IgD-negative memory B cell (primary cell): ENCODE results near the gene ALMS1. TPM values are rescaled to one million over a fixed set of nuclear protein-coding genes. Genes with fewer than 3 reads are reported as not detected.
A peak's percentile ranks its signal among the peaks of the same experiment; 100 is the strongest.

Source experiments
- H3K27ac Mint-ChIP-seq, 3 donors: one replicate each; pipeline ENCODE4 v1.8.0; 2020 to 2022; ENCODE audit warnings: mild to moderate bottlenecking in 3 of 3, mixed read lengths in 3 of 3, moderate library complexity in 1 of 3
- H3K27me3 Mint-ChIP-seq: one replicate; pipeline ENCODE4 v1.8.0; 2021; ENCODE audit warnings: mixed read lengths
- H3K36me3 Mint-ChIP-seq: one replicate; pipeline ENCODE4 v1.8.0; 2020; ENCODE audit warnings: mild to moderate bottlenecking, mixed read lengths
- H3K4me1 Mint-ChIP-seq, 3 donors: one replicate each; pipeline ENCODE4 v1.8.0; 2020 to 2022; ENCODE audit warnings: mixed read lengths in 3 of 3, mild to moderate bottlenecking in 1 of 3
- H3K4me3 Mint-ChIP-seq, 4 donors: one replicate each; pipeline ENCODE4 v1.8.0; 2020 to 2022; ENCODE audit warnings: mild to moderate bottlenecking in 4 of 4, mixed read lengths in 4 of 4, moderate library complexity in 3 of 4
- H3K9me3 Mint-ChIP-seq, 3 donors: one replicate each; pipeline ENCODE4 v1.8.0; 2020 to 2021; ENCODE audit warnings: mixed read lengths in 3 of 3, mild to moderate bottlenecking in 1 of 3
- polyA plus RNA-seq: library from polyadenylated mRNA; unstranded; fragments of 300-500 nt; fragmentation: Illumina TruSeq; gene quantifications from one replicate; pipeline ENCODE4 v1.2.3, GENCODE V29; 2021

Gene ALMS1
- polyA plus RNA-seq, 1 donor from 2014 or later: 2.3 TPM

GRCh38 chr2:73374269-73374668 lies 11.4 kb upstream of the ALMS1 start:
- no peak overlapping the region for H3K4me3 Mint-ChIP-seq
- H3K9me3 Mint-ChIP-seq: peaks cover 0 to 1% (median 0%) of the 10 kb centered on the region in 3 donors
- peaks cover 16% of the 10 kb centered on the region for H3K27me3 Mint-ChIP-seq
- no peaks in the 10 kb centered on the region for H3K4me1 Mint-ChIP-seq
- no peaks in the 10 kb centered on the region for H3K36me3 Mint-ChIP-seq
- no peak overlapping the region for H3K27ac Mint-ChIP-seq

GRCh38 chr2:73376681-73377080 lies 9.0 kb upstream of the ALMS1 start:
- Mint-ChIP-seq H3K27ac (no peak overlapping the region), H3K36me3 (no peaks in the 10 kb centered on the region), H3K4me3 (no peak overlapping the region), H3K27me3 (peaks cover 16% of the 10 kb centered on the region), H3K9me3 (peaks cover 0 to 1% (median 0%) of the 10 kb centered on the region in 3 donors), H3K4me1 (no peaks in the 10 kb centered on the region)

GRCh38 chr2:73383036-73383435 lies 2.6 kb upstream of the ALMS1 start:
- Mint-ChIP-seq H3K36me3 (no peaks in the 10 kb centered on the region), H3K4me3 (peak overlapping the region in 1 of 4 donors; percentile 46), H3K4me1 (peaks cover 19 to 22% (median 21%) of the 10 kb centered on the region in 3 donors), H3K27me3 (peaks cover 3% of the 10 kb centered on the region), H3K9me3 (no peaks in the 10 kb centered on the region), H3K27ac (no peak overlapping the region)

GRCh38 chr2:73385123-73385503 lies 523 bp upstream of the ALMS1 start:
- peaks cover 21 to 23% (median 22%) of the 10 kb centered on the region in 3 donors for H3K4me1 Mint-ChIP-seq
- H3K27ac Mint-ChIP-seq: peak overlapping the region; percentile 89 to 97 (median 93)
- no peaks in the 10 kb centered on the region for H3K9me3 Mint-ChIP-seq

GRCh38 chr2:73386342-73386868 lies 769 bp downstream of the ALMS1 start:
- Mint-ChIP-seq H3K4me3 (peak overlapping the region; percentile 88 to 97 (median 96)), H3K27me3 (no peaks in the 10 kb centered on the region), H3K27ac (peak overlapping the region; percentile 91 to 97 (median 94)), H3K36me3 (no peaks in the 10 kb centered on the region), H3K9me3 (no peaks in the 10 kb centered on the region), H3K4me1 (peaks cover 23 to 25% (median 24%) of the 10 kb centered on the region in 3 donors)

More at GRCh38 chr2:73385123-73385503, 523 bp upstream of the ALMS1 start:
- Mint-ChIP-seq H3K4me3 (peak overlapping the region; percentile 88 to 97 (median 96)), H3K36me3 (no peaks in the 10 kb centered on the region), H3K27me3 (no peaks in the 10 kb centered on the region)

- no peaks in the 10 kb centered on the region for H3K27me3 Mint-ChIP-seq
- H3K9me3 Mint-ChIP-seq: no peaks in the 10 kb centered on the region
- H3K4me1 Mint-ChIP-seq: peaks cover 23 to 25% (median 24%) of the 10 kb centered on the region in 3 donors
- peak overlapping the region; percentile 88 to 97 (median 96) for H3K4me3 Mint-ChIP-seq
- peak overlapping the region in 2 of 3 donors; percentile 36 to 97 for H3K27ac Mint-ChIP-seq
- peaks cover 3% of the 10 kb centered on the region for H3K36me3 Mint-ChIP-seq
Observed at GRCh38 chr2:73386894-73387636, 1.4 kb downstream of the ALMS1 start.

GRCh38 chr2:73402386-73403103 lies 16.9 kb downstream of the ALMS1 start:
- peaks cover 28% of the 10 kb centered on the region for H3K36me3 Mint-ChIP-seq

GRCh38 chr2:73403237-73403636 lies 17.6 kb downstream of the ALMS1 start:
- H3K27ac Mint-ChIP-seq: peak overlapping the region in 1 of 3 donors; percentile 32
- H3K4me1 Mint-ChIP-seq: peaks cover 3 to 7% (median 4%) of the 10 kb centered on the region in 3 donors
- peaks cover 2 to 25% (median 8%) of the 10 kb centered on the region in 3 donors for H3K9me3 Mint-ChIP-seq
- H3K4me3 Mint-ChIP-seq: no peak overlapping the region
- H3K27me3 Mint-ChIP-seq: no peaks in the 10 kb centered on the region
- peaks cover 29% of the 10 kb centered on the region for H3K36me3 Mint-ChIP-seq

More at GRCh38 chr2:73402386-73403103, 16.9 kb downstream of the ALMS1 start:
- no peak overlapping the region for H3K4me3 Mint-ChIP-seq
- peaks cover 2 to 25% (median 8%) of the 10 kb centered on the region in 3 donors for H3K9me3 Mint-ChIP-seq
- peaks cover 2 to 5% (median 3%) of the 10 kb centered on the region in 3 donors for H3K4me1 Mint-ChIP-seq
- no peak overlapping the region for H3K27ac Mint-ChIP-seq
- no peaks in the 10 kb centered on the region for H3K27me3 Mint-ChIP-seq

- peaks cover 23% of the 10 kb centered on the region for H3K36me3 Mint-ChIP-seq
- no peaks in the 10 kb centered on the region for H3K27me3 Mint-ChIP-seq
- peaks cover 2 to 20% (median 7%) of the 10 kb centered on the region in 3 donors for H3K9me3 Mint-ChIP-seq
- H3K4me3 Mint-ChIP-seq: no peak overlapping the region
- peaks cover 3 to 10% (median 7%) of the 10 kb centered on the region in 3 donors for H3K4me1 Mint-ChIP-seq
- H3K27ac Mint-ChIP-seq: no peak overlapping the region
Observed at GRCh38 chr2:73404409-73404808, 18.8 kb downstream of the ALMS1 start.

GRCh38 chr2:73406996-73407395 lies 21.4 kb downstream of the ALMS1 start:
- peaks cover 5 to 18% (median 6%) of the 10 kb centered on the region in 3 donors for H3K9me3 Mint-ChIP-seq
- H3K27me3 Mint-ChIP-seq: no peaks in the 10 kb centered on the region
- peaks cover 24% of the 10 kb centered on the region for H3K36me3 Mint-ChIP-seq
- H3K27ac Mint-ChIP-seq: no peak overlapping the region
- H3K4me1 Mint-ChIP-seq: peaks cover 5 to 8% (median 5%) of the 10 kb centered on the region in 3 donors
- H3K4me3 Mint-ChIP-seq: no peak overlapping the region

GRCh38 chr2:73408198-73408597 lies 22.6 kb downstream of the ALMS1 start:
- Mint-ChIP-seq H3K4me1 (peaks cover 5 to 8% (median 5%) of the 10 kb centered on the region in 3 donors), H3K36me3 (peaks cover 24% of the 10 kb centered on the region), H3K4me3 (no peak overlapping the region), H3K9me3 (peaks cover 2 to 12% (median 6%) of the 10 kb centered on the region in 3 donors), H3K27ac (no peak overlapping the region), H3K27me3 (no peaks in the 10 kb centered on the region)

GRCh38 chr2:73414696-73415095 lies 29.1 kb downstream of the ALMS1 start:
- Mint-ChIP-seq H3K9me3 (peaks cover 0 to 4% (median 0%) of the 10 kb centered on the region in 3 donors), H3K4me1 (peaks cover 0 to 2% (median 2%) of the 10 kb centered on the region in 3 donors), H3K27me3 (no peaks in the 10 kb centered on the region), H3K4me3 (no peak overlapping the region), H3K27ac (no peak overlapping the region), H3K36me3 (peaks cover 14% of the 10 kb centered on the region)

GRCh38 chr2:73415906-73416305 lies 30.3 kb downstream of the ALMS1 start:
- Mint-ChIP-seq H3K4me3 (no peak overlapping the region), H3K27ac (no peak overlapping the region), H3K36me3 (peaks cover 13% of the 10 kb centered on the region), H3K27me3 (no peaks in the 10 kb centered on the region), H3K4me1 (peaks cover 0 to 2% (median 2%) of the 10 kb centered on the region in 3 donors), H3K9me3 (peaks cover 0 to 4% (median 0%) of the 10 kb centered on the region in 3 donors)

- Mint-ChIP-seq H3K9me3 (no peaks in the 10 kb centered on the region), H3K4me1 (no peaks in the 10 kb centered on the region), H3K4me3 (no peak overlapping the region), H3K27ac (no peak overlapping the region), H3K36me3 (peaks cover 8% of the 10 kb centered on the region), H3K27me3 (no peaks in the 10 kb centered on the region)
Observed at GRCh38 chr2:73418343-73418742, 32.7 kb downstream of the ALMS1 start.

- Mint-ChIP-seq H3K4me3 (no peak overlapping the region), H3K4me1 (no peaks in the 10 kb centered on the region), H3K9me3 (no peaks in the 10 kb centered on the region), H3K36me3 (peaks cover 24% of the 10 kb centered on the region), H3K27me3 (no peaks in the 10 kb centered on the region), H3K27ac (peak overlapping the region in 1 of 3 donors; percentile 86)
Observed at GRCh38 chr2:73423913-73424312, 38.3 kb downstream of the ALMS1 start.
